ENCODE results near the gene GUCA2B.

GUCA2B gene

GRCh38 chr1:42128964-42129363 lies 24.2 kb upstream of the GUCA2B start:
- Histone ChIP-seq H3K4me1 (ENCODE audit: control insufficient read depth, insufficient read depth, low read length) (no peaks in the 10 kb centered on the region), H3K27me3 (ENCODE audit: control insufficient read depth in 1 of 2, insufficient read depth in 2 of 2, low read length in 2 of 2) (peaks cover 0 to 5% of the 10 kb centered on the region in 2 donors), H3K36me3 (ENCODE audit: control insufficient read depth in 2 of 2, insufficient read depth in 2 of 2, low read length in 2 of 2) (no peaks in the 10 kb centered on the region), H3K27ac (ENCODE audit: low read length) (no peak overlapping the region), H3K9ac (ENCODE audit: low read length in 2 of 2) (no peak overlapping the region), H3K9me3 (ENCODE audit: control insufficient read depth in 2 of 2, low read length in 2 of 2) (peaks cover 0 to 3% of the 10 kb centered on the region in 2 donors), H3K4me3 (ENCODE audit: low read length in 2 of 2) (no peak overlapping the region)

GRCh38 chr1:42130061-42130660 lies 23.0 kb upstream of the GUCA2B start:
- H3K4me1 ChIP-seq (ENCODE audit: control insufficient read depth, insufficient read depth, low read length), result no peaks in the 10 kb centered on the region
- peaks cover 0 to 3% of the 10 kb centered on the region in 2 donors for H3K9me3 ChIP-seq (ENCODE audit: control insufficient read depth in 2 of 2, low read length in 2 of 2)
- H3K9ac ChIP-seq (ENCODE audit: low read length in 2 of 2), result no peak overlapping the region
- H3K27ac ChIP-seq (ENCODE audit: low read length), result no peak overlapping the region
- H3K4me3 ChIP-seq (ENCODE audit: low read length in 2 of 2), result no peak overlapping the region
- no peaks in the 10 kb centered on the region for H3K36me3 ChIP-seq (ENCODE audit: control insufficient read depth in 2 of 2, insufficient read depth in 2 of 2, low read length in 2 of 2)
- peaks cover 0 to 7% of the 10 kb centered on the region in 2 donors for H3K27me3 ChIP-seq (ENCODE audit: control insufficient read depth in 1 of 2, insufficient read depth in 2 of 2, low read length in 2 of 2)

- H3K27ac ChIP-seq (ENCODE audit: low read length), result no peak overlapping the region
- H3K9ac ChIP-seq (ENCODE audit: low read length in 2 of 2), result no peak overlapping the region
- peaks cover 0 to 7% of the 10 kb centered on the region in 2 donors for H3K27me3 ChIP-seq (ENCODE audit: control insufficient read depth in 1 of 2, insufficient read depth in 2 of 2, low read length in 2 of 2)
Measured at GRCh38 chr1:42133390-42133789, 19.8 kb upstream of the GUCA2B start.

GRCh38 chr1:42133809-42134526 lies 19.2 kb upstream of the GUCA2B start:
- Histone ChIP-seq H3K27ac (ENCODE audit: low read length) (no peak overlapping the region), H3K9me3 (ENCODE audit: control insufficient read depth in 2 of 2, low read length in 2 of 2) (no peaks in the 10 kb centered on the region), H3K36me3 (ENCODE audit: control insufficient read depth in 2 of 2, insufficient read depth in 2 of 2, low read length in 2 of 2) (no peaks in the 10 kb centered on the region), H3K9ac (ENCODE audit: low read length in 2 of 2) (no peak overlapping the region), H3K4me1 (ENCODE audit: control insufficient read depth, insufficient read depth, low read length) (no peaks in the 10 kb centered on the region), H3K27me3 (ENCODE audit: control insufficient read depth in 1 of 2, insufficient read depth in 2 of 2, low read length in 2 of 2) (peaks cover 0 to 7% of the 10 kb centered on the region in 2 donors), H3K4me3 (ENCODE audit: low read length in 2 of 2) (no peak overlapping the region)

More at GRCh38 chr1:42133390-42133789, 19.8 kb upstream of the GUCA2B start:
- no peaks in the 10 kb centered on the region for H3K9me3 ChIP-seq (ENCODE audit: control insufficient read depth in 2 of 2, low read length in 2 of 2)
- no peak overlapping the region for H3K4me3 ChIP-seq (ENCODE audit: low read length in 2 of 2)
- H3K36me3 ChIP-seq (ENCODE audit: control insufficient read depth in 2 of 2, insufficient read depth in 2 of 2, low read length in 2 of 2), result no peaks in the 10 kb centered on the region
- no peaks in the 10 kb centered on the region for H3K4me1 ChIP-seq (ENCODE audit: control insufficient read depth, insufficient read depth, low read length)

- no peaks in the 10 kb centered on the region for H3K36me3 ChIP-seq (ENCODE audit: control insufficient read depth in 2 of 2, insufficient read depth in 2 of 2, low read length in 2 of 2)
- no peaks in the 10 kb centered on the region for H3K4me1 ChIP-seq (ENCODE audit: control insufficient read depth, insufficient read depth, low read length)
- H3K9me3 ChIP-seq (ENCODE audit: control insufficient read depth in 2 of 2, low read length in 2 of 2), result no peaks in the 10 kb centered on the region
- no peak overlapping the region for H3K4me3 ChIP-seq (ENCODE audit: low read length in 2 of 2)
- no peak overlapping the region for H3K27ac ChIP-seq (ENCODE audit: low read length)
- H3K9ac ChIP-seq (ENCODE audit: low read length in 2 of 2), result no peak overlapping the region
- peaks cover 0 to 9% of the 10 kb centered on the region in 2 donors for H3K27me3 ChIP-seq (ENCODE audit: control insufficient read depth in 1 of 2, insufficient read depth in 2 of 2, low read length in 2 of 2)
Measured at GRCh38 chr1:42135426-42135825, 17.8 kb upstream of the GUCA2B start.

GRCh38 chr1:42136466-42136865 lies 16.7 kb upstream of the GUCA2B start:
- no peaks in the 10 kb centered on the region for H3K4me1 ChIP-seq (ENCODE audit: control insufficient read depth, insufficient read depth, low read length)
- no peaks in the 10 kb centered on the region for H3K9me3 ChIP-seq (ENCODE audit: control insufficient read depth in 2 of 2, low read length in 2 of 2)
- H3K27me3 ChIP-seq (ENCODE audit: control insufficient read depth in 1 of 2, insufficient read depth in 2 of 2, low read length in 2 of 2), result peaks cover 0 to 9% of the 10 kb centered on the region in 2 donors
- no peak overlapping the region for H3K4me3 ChIP-seq (ENCODE audit: low read length in 2 of 2)
- H3K9ac ChIP-seq (ENCODE audit: low read length in 2 of 2), result no peak overlapping the region
- H3K36me3 ChIP-seq (ENCODE audit: control insufficient read depth in 2 of 2, insufficient read depth in 2 of 2, low read length in 2 of 2), result no peaks in the 10 kb centered on the region
- H3K27ac ChIP-seq (ENCODE audit: low read length), result no peak overlapping the region

- no peaks in the 10 kb centered on the region for H3K36me3 ChIP-seq (ENCODE audit: control insufficient read depth in 2 of 2, insufficient read depth in 2 of 2, low read length in 2 of 2)
- no peaks in the 10 kb centered on the region for H3K4me1 ChIP-seq (ENCODE audit: control insufficient read depth, insufficient read depth, low read length)
Measured at GRCh38 chr1:42137766-42138165, 15.4 kb upstream of the GUCA2B start.

GRCh38 chr1:42138586-42138985 lies 14.6 kb upstream of the GUCA2B start:
- Histone ChIP-seq H3K27me3 (ENCODE audit: control insufficient read depth in 1 of 2, insufficient read depth in 2 of 2, low read length in 2 of 2) (peaks cover 14 to 18% of the 10 kb centered on the region in 2 donors), H3K9me3 (ENCODE audit: control insufficient read depth in 2 of 2, low read length in 2 of 2) (no peaks in the 10 kb centered on the region), H3K36me3 (ENCODE audit: control insufficient read depth in 2 of 2, insufficient read depth in 2 of 2, low read length in 2 of 2) (no peaks in the 10 kb centered on the region), H3K9ac (ENCODE audit: low read length in 2 of 2) (no peak overlapping the region), H3K4me1 (ENCODE audit: control insufficient read depth, insufficient read depth, low read length) (no peaks in the 10 kb centered on the region), H3K27ac (ENCODE audit: low read length) (no peak overlapping the region), H3K4me3 (ENCODE audit: low read length in 2 of 2) (no peak overlapping the region)

More at GRCh38 chr1:42137766-42138165, 15.4 kb upstream of the GUCA2B start:
- Histone ChIP-seq H3K9ac (ENCODE audit: low read length in 2 of 2) (no peak overlapping the region), H3K9me3 (ENCODE audit: control insufficient read depth in 2 of 2, low read length in 2 of 2) (no peaks in the 10 kb centered on the region), H3K27me3 (ENCODE audit: control insufficient read depth in 1 of 2, insufficient read depth in 2 of 2, low read length in 2 of 2) (peaks cover 7 to 12% of the 10 kb centered on the region in 2 donors), H3K27ac (ENCODE audit: low read length) (no peak overlapping the region), H3K4me3 (ENCODE audit: low read length in 2 of 2) (no peak overlapping the region)

GRCh38 chr1:42139444-42139843 lies 13.8 kb upstream of the GUCA2B start:
- H3K9ac ChIP-seq (ENCODE audit: low read length in 2 of 2), result no peak overlapping the region
- H3K4me3 ChIP-seq (ENCODE audit: low read length in 2 of 2), result no peak overlapping the region
- H3K36me3 ChIP-seq (ENCODE audit: control insufficient read depth in 2 of 2, insufficient read depth in 2 of 2, low read length in 2 of 2), result no peaks in the 10 kb centered on the region
- peaks cover 17 to 22% of the 10 kb centered on the region in 2 donors for H3K27me3 ChIP-seq (ENCODE audit: control insufficient read depth in 1 of 2, insufficient read depth in 2 of 2, low read length in 2 of 2)
- no peaks in the 10 kb centered on the region for H3K4me1 ChIP-seq (ENCODE audit: control insufficient read depth, insufficient read depth, low read length)
- no peaks in the 10 kb centered on the region for H3K9me3 ChIP-seq (ENCODE audit: control insufficient read depth in 2 of 2, low read length in 2 of 2)
- no peak overlapping the region for H3K27ac ChIP-seq (ENCODE audit: low read length)

- H3K9ac ChIP-seq (ENCODE audit: low read length in 2 of 2), result no peak overlapping the region
- H3K27ac ChIP-seq (ENCODE audit: low read length), result no peak overlapping the region
- no peak overlapping the region for H3K4me3 ChIP-seq (ENCODE audit: low read length in 2 of 2)
- no peaks in the 10 kb centered on the region for H3K36me3 ChIP-seq (ENCODE audit: control insufficient read depth in 2 of 2, insufficient read depth in 2 of 2, low read length in 2 of 2)
- H3K4me1 ChIP-seq (ENCODE audit: control insufficient read depth, insufficient read depth, low read length), result no peaks in the 10 kb centered on the region
- H3K9me3 ChIP-seq (ENCODE audit: control insufficient read depth in 2 of 2, low read length in 2 of 2), result no peaks in the 10 kb centered on the region
- H3K27me3 ChIP-seq (ENCODE audit: control insufficient read depth in 1 of 2, insufficient read depth in 2 of 2, low read length in 2 of 2), result peaks cover 21 to 22% of the 10 kb centered on the region in 2 donors
Measured at GRCh38 chr1:42140191-42140590, 13.0 kb upstream of the GUCA2B start.

- no peak overlapping the region for H3K9ac ChIP-seq (ENCODE audit: low read length in 2 of 2)
- peaks cover 28 to 31% of the 10 kb centered on the region in 2 donors for H3K27me3 ChIP-seq (ENCODE audit: control insufficient read depth in 1 of 2, insufficient read depth in 2 of 2, low read length in 2 of 2)
- H3K4me1 ChIP-seq (ENCODE audit: control insufficient read depth, insufficient read depth, low read length), result no peaks in the 10 kb centered on the region
Measured at GRCh38 chr1:42141978-42142377, 11.2 kb upstream of the GUCA2B start.

More at GRCh38 chr1:42141978-42142377, 11.2 kb upstream of the GUCA2B start:
- H3K9me3 ChIP-seq (ENCODE audit: control insufficient read depth in 2 of 2, low read length in 2 of 2), result no peaks in the 10 kb centered on the region
- no peaks in the 10 kb centered on the region for H3K36me3 ChIP-seq (ENCODE audit: control insufficient read depth in 2 of 2, insufficient read depth in 2 of 2, low read length in 2 of 2)
- H3K4me3 ChIP-seq (ENCODE audit: low read length in 2 of 2), result no peak overlapping the region
- no peak overlapping the region for H3K27ac ChIP-seq (ENCODE audit: low read length)
